ENCODE measurements around the gene EHBP1.
"Not testable (repeated sequence)": the region's sequence is repeated elsewhere in the genome, so short reads cannot be mapped to it uniquely, and the experiment has no call there.

The EHBP1 gene

DNA sequence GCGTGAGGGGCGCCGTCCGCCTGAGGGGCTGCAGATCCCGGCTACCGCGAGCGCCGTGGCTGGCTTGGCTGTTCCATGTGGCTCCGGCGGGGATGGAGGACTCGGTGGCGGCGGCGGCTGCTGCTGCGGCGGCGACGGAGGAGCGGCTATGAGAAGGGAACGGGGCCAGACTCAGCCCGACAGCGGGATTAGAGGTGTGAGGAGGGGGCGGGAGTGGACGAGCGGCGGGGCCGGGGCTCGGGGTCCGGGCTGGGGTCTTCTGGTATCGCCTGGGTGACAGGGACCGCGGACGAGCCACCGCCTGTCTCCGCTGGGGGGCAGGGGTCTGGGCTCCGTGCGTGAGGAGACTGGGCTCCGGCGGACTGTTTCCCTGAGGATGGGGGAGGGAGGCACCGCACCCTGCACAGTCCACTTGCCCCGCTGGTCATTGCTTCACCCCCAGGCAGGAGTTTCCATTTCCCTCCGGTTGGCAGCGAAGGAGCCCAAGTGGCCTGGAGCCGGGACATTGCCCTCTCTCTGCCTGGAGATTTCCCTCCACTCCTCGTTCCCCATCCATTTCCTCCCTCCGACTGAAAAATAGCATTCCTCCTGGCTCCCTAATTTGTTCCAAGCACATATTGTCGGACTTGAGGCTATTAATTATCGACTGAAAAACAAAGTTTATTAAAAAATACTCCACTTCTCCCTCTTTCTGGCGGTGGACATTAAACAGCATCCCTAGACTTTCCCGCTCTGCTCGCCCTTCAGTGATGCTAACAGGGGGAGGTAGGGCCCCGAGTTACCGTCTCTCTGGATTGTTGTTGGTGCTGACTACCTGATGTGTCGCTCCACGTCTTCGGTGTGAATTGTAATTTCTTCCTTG, 577 bp downstream of the EHBP1 start:
- peak; percentile 48 to 86 for DNase-seq

DNA sequence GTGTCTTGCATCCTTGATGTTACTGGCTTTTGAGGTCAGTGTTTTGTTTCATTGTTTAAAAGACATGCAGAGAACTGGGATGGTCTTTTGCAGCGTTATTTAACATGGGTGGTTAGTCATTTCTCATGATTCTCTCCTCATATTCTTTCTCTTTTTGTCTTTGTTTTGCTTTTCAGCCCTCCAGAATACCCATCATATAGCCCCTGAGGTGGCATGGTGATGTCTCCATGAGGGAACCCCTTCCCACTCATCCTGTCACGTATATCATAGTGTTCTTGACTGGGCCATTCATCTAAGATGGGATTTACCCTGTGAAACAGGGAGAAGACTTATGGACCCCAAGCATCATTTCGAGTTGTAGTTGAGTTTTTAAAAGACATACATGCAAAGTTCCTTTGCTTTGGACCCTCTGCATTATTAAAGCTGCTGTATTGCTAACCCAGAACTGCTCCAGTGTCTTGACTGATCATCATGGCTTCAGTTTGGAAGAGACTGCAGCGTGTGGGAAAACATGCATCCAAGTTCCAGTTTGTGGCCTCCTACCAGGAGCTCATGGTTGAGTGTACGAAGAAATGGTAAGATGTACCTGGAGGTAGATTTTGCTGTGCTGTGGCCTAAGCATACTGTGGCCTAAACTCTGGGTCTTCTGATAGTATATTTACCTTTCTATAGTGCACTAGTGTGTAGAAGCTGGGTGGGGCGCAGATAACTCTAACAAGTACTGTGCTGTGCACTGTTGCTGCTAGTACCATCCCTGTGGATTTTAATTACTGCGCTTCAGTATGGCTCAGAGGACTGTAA, 1.4 kb downstream of the EHBP1 start:
- peak in 1 of 2 experiments; percentile 59 for DNase-seq

DNA sequence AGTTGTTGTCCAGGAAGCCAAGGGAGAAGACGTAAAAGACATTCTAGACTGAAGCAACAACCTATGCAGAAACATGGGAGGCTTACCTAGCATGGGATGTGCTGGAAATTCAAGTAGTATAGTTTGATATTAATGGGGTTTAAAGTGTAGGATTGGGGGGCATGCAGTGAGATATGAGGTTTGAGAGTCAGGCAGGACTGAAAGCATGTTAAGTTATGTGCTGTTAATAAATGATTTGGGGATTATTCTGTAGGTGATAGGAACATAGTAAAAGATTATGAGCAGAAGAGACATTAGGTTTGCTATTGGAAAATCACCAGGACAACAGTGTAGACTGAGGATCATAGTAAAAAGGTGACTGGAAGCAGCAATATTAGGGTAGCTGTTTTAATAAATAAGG, 3.2 kb downstream of the EHBP1 start:
- no peak for DNase-seq

DNA sequence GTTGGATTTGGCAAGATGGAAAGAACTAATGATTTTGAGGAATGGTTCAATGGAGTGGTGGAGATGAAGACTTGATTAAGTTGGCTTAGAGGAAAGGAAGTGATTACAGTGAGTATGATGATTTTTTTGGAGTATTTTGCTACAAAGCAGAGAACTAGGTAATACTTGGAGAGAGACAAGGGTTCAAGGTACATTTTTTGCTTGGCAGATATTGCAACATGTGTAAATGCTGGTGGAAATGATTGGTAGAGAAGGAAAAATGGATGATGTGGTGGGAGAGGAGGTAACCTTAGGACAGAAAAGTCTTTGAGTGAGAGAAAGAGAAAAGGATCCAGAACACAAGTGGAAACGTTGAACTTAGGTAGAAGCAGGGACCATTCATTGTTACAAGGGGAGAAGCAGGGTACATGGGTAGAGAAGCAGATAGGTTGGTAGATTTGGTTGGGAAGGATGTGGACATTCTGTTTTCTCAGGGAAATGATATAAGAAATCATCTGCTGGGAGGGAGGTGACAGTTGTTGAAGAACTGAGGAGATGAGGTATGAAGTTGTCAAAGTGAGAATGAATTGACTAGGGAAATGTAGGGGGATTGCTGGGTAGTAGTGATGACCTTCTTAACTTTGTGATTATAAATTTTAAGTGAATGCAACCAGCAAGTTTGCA, 6.5 kb downstream of the EHBP1 start:
- DNase-seq, result no peak

DNA sequence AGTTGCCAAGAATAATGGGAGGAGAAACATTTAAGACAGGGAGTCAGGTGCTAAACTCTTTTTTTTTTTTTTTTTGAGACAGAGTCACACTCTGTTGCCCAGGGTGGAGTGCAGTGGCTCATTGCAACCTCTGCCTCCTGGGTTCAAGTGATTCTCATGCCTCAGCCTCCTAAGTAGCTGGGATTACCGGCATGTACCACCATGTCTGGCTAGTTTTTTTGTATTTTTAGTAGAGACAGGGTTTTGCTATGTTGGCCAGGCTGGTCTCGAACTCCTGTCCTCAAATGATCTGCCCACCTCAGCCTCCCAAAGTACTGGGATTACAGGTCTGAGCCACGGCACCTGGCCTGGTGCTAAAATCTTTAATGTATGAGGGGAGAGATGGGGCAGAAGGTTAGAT, 7.7 kb downstream of the EHBP1 start:
- not testable (repeated sequence) for DNase-seq

DNA sequence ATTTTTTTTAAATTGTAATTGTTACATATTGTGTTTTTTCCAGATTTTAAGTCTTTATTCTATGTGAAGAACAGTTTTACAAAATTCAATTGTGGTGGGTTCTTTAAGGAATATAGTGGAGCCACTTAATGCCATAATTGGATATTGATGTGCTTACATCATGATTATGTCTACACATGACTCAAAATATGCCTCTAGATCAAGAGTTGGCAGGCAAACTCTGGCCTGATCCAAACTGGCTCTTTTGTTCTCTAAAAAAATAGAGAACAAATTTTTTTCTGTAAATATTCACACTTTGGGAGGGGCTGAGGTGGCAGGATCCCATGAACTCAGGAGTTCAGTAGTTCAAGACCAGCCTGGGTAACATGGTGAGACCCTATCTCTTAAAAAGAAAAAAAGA, 8.3 kb downstream of the EHBP1 start:
- DNase-seq, result no peak

DNA sequence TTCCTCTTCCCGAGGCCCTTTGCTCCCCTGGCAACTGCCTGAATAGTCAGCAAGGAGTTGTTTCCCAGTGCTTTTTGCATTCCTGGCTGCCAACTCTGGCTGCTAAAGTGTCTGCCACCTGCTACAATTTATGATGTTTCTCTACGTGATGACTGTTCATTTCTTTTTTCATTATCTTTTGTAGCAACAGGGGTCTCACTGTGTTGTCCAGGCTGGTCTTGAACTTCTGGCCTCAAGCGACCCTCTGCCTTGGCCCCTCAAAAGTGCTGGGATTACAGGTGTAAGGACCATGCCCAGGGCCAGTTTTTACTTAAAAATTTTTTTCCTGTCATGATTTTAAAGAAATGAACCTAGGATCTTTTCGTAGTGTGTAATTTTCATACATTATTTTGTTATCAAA, 11.3 kb downstream of the EHBP1 start:
- no peak for DNase-seq

DNA sequence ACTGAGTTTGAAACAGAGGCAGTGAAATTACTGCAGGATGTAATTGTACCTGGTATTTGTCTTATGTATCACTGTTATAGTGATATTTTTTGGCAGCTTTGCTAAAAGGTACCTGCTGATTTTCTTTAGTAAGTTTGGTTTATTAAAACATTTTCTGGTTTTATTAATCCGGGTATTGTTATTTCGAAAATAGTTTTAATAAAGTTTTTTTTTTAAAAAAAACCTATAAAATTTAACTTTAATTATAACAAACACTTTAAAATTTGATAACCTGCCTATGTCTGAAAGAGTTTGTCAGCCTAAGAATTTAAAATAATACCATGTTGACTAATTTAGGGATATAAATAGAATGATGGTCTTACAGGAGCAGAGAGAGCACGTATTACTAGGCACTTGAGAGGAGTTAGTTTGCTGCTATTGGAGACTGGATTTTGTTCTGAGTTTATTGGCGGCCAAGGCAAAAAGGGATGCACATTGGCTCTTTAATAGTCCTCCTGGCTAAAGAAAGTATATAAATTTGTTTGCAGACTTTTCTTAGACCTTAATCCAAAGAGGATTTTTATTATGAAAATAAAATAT, 12.1 kb downstream of the EHBP1 start:
- no peak for DNase-seq

DNA sequence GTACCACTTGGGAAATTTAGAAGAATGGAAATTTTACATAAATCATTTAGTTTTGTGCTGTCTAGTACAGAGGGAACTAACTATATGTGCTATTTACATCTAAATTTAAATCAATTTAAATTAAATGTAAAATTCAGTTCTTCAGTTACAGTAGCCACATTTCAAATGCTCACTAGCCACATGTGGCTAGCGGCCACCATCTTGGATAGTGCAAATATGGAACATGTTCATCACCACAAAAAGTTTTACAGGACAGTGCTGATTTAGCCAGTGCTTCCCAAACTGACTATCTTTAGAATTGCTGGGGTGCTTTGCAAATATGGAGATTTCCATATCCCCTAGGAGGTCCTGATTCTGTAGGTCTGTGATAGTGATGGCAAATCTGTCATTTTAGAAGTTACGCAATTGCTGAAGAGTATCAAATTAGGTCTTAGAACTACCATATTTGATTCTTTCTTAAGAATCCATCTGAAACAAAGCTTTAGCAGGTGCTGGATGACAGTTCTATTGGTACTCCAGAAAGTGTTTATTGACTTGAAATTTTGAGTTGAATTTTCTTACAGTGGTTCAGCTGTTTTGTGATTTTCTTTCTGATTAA, 12.8 kb downstream of the EHBP1 start:
- DNase-seq, result no peak

DNA sequence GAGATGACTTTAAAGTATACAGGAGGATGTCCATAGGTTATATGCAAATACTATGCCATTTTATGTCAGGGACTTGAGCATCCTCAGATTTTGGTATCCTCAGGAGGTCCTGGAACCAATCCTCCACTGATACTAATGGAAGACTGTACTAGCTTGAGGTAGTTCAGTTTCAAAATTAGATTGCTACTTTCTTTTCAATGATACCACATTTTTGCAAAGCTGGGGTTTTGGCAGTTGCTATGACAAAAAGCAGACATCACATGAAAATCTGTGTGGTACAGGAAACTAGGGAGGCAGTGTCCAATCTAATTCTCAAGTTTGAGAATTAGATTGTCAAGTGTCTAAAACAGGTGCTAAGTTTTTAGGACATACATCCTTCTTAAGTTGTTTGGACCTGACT, 14.2 kb downstream of the EHBP1 start:
- no peak for DNase-seq

DNA sequence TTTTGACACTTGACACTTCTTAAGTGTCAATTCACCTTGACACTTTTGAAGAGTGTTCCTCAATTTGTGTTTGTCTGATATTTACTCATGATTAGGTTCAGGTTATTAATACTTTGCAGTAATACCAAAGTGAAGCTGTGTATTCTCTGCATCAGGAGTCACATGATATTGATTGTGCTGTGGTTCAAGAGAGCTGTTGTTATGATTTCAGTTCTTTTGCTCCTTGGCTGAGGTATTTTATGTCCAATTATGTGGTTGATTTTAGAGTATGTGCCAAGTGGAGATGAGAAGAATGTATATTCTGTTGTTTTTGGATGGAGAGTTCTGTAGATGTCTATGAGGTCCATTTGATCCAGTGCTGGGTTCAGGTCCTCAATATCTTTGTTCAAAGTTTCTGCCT, 17.2 kb downstream of the EHBP1 start:
- no peak for DNase-seq

DNA sequence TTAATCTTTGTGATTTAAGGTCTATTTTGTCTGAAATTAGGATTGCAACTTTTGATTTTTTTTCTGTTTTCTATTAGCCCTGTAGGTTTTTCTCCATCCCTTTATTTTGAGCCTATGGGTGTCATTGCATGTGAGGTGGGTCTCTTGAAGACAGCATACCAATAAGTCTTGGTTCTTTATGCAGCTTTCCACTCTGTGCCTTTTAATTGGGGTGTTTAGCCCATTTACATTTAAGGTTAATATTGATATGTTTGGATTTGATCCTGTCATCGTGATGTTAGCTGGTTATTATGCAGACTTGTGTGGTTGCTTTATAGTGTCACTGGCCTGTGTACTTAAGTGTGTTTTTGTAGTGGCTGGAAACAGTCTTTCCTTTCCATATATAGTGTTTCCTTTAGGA, 17.7 kb downstream of the EHBP1 start:
- no peak for DNase-seq

DNA sequence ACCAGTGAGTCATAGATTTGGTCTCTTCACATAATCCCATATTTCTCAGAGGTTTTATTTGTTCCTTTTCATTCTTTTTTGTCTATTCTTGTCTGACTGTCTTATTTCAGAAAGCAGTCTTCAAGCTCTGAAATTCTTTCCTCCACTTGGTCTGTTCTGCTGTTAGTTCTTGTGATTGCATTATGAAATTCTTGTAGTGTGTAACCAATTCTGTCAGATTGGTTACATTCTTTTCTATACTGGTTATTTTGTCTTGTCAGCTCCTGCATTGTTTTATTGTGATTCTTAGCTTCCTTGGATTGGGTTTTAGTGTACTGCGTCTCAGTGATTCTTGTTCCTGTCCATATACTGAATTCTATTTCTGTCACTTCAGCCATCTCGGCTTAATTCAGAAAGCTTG, 18.6 kb downstream of the EHBP1 start:
- DNase-seq, result no peak

DNA sequence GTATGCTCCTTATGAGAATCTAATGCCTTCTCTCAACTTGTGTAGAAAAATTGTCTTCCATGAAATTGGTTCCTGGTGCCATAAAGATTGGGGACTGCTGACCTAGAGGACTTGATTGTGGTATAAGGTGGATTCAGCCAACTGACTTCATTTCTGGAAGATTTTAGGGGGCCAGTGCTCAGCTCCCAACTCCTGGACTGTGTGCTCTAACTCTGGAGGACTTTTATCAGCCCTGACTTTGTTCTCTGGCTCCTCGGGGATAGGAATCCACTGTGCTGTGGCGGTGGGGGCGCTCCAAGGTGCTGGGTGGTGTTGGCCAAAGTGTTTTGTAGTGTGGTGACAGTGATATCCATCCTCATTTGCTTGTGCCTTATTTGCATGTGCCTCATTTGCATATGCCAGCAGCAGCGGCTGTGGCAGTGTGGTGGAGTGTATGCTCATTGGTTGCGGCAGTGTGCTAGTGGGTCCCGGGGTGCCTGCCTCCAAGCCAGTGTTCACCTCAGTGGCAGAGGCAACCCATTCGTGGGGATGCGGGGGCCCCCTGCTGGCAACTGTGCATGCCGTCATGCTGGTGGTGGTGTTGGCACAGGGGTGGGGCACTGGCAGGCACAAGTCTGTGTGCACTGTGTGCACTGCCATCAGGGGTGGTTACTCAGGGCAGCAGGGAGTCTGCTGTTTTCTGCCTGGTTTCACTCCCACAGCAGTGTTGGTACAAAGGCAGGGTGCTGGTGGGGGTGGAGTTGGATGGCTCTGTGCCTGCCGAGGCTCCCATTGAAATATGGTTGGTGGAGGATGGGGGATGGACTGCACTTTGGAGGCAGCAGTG, 19.6 kb downstream of the EHBP1 start:
- DNase-seq, result peak; percentile 98

DNA sequence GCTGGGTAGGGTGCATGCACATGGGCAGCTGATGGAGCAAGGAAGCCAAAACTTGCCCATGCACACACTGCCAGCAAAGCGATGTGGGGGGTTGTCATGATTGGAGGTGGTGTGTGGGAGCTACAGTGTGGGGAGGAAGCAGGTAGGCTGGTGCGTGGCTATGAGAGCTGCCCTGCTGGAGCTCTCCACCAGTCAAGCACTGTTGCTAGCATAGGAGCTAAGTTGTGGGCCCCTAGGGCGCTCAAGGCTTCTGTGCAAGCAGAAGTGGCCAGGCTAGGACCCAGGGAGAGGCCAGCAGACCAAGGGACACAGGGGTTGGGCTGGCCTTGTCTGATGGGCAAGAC, 20.2 kb downstream of the EHBP1 start:
- DNase-seq, result peak in 1 of 2 experiments; percentile 23

DNA sequence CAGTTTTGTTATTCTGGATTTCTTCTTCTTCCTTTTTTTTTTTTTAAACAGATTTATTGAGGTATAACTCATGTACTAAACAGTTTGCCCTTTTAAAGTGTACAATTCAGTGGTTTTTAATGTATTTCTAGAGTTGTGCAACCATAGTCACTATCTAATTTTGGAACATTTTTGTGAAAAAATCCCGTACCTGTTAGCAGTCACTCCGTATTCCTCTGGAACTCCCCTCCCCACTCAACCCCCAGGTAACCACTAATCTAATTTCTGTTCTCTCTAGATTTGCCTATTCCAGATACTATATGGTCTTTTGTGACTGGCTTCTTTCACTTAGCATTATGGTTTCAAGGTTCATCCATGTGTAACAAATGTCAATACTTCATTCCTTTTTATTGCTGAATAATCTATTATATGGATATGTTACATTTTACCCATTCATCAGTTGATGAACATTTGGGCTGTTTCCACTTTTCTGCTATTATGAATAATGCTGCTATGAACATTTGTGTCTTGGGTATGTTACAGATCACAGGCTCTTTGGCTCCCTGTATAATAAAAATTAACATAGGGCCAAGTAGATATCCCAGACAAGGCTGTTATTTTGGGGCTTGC, 21.9 kb downstream of the EHBP1 start:
- DNase-seq, result peak in 1 of 2 experiments; percentile 31

DNA sequence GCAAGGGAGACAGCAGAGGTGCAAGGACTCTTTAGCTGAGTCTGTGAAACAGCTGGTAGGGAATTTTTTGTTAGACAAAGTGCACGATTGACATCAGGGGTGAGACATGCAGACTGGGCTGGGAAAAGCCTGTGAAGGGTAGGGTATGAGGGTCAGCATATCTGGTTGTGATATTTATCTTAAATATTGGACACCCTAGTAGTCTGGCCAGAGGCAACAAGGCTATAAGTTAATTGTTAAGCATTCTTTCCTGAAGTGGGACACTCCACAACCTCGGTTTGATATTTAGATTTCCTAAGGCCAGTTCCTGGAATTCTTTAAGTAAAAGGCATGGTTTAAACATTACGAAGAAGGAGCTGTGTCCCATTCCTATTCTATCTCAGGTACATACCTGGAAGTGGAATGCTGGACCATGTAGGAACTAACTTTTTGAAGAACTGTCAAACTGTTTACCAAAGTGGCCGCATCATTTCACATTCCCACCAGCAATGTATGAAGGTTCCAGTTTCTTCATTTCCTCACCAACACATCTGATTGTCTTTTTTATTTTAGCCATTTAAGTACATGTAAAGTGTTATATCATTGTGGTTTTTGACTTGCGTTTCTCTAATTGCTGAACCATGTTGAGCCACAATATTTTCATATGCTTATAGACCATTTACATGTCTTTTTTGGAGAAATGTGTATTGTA, 22.5 kb downstream of the EHBP1 start:
- DNase-seq, result peak in 1 of 2 experiments; percentile 3

DNA sequence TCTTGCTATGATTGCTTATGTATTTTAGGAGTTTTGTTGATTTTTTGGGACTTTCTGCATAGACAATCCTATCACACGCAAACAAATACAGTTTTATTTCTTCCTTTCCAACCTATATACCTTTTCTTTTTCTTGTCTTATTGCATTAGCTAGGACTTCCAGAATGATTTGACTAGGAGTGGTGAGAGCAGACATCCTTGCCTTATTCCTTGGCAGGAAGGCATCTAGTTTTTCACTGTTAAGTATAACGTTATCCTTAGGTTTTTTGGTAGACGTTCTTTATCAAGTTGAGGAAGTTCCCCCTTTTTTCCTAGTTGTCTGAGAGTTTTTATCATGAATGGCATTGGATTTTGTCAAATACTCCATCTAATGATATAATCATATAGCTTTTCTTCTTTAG, 25.8 kb downstream of the EHBP1 start:
- DNase-seq, result no peak

DNA sequence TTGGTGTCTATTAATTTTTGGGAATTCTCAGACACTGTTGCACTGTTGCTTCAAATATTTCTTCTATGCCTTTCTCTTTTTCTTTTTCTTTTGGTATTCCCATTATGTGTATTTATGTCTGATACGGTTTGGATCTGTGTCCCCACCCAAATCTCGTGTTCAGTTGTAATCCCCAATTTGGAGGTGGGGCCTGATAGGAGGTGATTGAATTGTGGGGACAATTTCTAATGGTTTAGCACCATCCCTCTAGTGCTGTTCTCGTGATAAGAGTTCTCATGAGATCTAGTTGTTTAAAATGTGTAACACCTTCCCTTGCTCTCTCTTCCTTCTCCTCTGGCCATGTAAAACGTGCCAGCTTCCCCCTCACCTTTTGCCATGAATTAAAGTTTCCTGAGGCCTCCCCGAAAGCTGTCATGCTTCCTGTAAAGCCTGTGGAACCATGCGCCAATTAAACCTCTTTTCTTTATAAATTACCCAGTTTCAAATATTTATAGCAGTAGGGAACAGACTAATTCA, 26.8 kb downstream of the EHBP1 start:
- no peak for DNase-seq

DNA sequence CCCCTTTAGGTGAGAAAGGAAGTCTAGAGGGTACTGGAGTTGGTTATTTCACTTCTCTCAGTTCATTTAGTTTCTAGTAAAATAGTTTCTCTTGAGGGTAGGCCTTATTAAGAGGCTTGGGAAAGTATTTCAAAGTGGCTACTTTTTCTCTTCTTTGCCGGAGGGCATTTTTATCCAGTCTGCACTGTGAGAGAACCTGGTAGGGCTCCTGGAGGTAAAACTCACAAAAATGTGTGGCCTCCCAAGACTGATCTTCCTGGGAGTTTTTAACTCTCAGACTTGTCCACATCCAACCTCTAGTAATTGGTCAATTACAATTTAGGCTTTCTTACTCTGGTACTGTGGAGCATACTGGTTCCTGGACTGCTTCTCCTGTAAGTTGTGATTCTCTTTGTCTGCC, 28.0 kb downstream of the EHBP1 start:
- no peak for DNase-seq
